Panc1 (cell line): Measurements from ENCODE around the gene FBXO5. TPM values are rescaled to one million over a fixed set of nuclear protein-coding genes. Genes with fewer than 3 reads are reported as not detected.

Experiments used
- ATAC-seq: fragments of 200-7000 bp; cut with Tn5 transposase; 2 replicates; pipeline ENCODE4 v1.9.1; 2020; ENCODE audit warnings: mild to moderate bottlenecking, moderate library complexity
- BruUV-seq: library from RNA; stranded (reverse); fragments of 400-500 nt; replicated peaks from 2 replicates; lab custom pipeline; 2021; lab: Mats Ljungman, UMichigan
- CTCF ChIA-PET: fragments of 300-600 bp; sonication (Branson Sonifier 250); formaldehyde crosslinking; loops from one replicate; lab custom pipeline; 2022; ENCODE audit warnings: antibody characterized with exemption; lab: Charles Lee
- POLR2A ChIA-PET: fragments of 300-600 bp; sonication (Branson Sonifier 250); formaldehyde crosslinking; loops from one replicate; lab custom pipeline; 2022; ENCODE audit warnings: antibody characterized with exemption; lab: Charles Lee
- DNase-seq: peaks from one replicate; pipeline ENCODE4 v3.0.0-alpha.2; 2010; ENCODE audit warnings: low read depth, low spot score
- H3K27ac ChIP-seq: 2 replicates; pipeline ENCODE4 v1.5.1; 2011; ENCODE audit warnings: mild to moderate bottlenecking, low read length, inconsistent platforms
- H3K27me3 ChIP-seq: fragments of 200-500 bp; sonication (Bioruptor generic); 2 replicates; pipeline ENCODE4 v1.6.0; 2014; ENCODE audit warnings: low read length, inconsistent platforms; ENCODE audit not compliant: control insufficient read depth, insufficient read depth
- H3K36me3 ChIP-seq: fragments of 200-500 bp; sonication (Bioruptor generic); 2 replicates; pipeline ENCODE4 v1.5.1; 2014; ENCODE audit warnings: inconsistent platforms, mild to moderate bottlenecking, low read length, moderate library complexity; ENCODE audit not compliant: control insufficient read depth, insufficient read depth
- H3K4me1 ChIP-seq: 2 replicates; pipeline ENCODE4 v1.5.1; 2011; ENCODE audit warnings: inconsistent platforms, mild to moderate bottlenecking, low read length, moderate library complexity; ENCODE audit not compliant: control insufficient read depth, insufficient read depth
- H3K4me3 ChIP-seq, 2 experiments: 2 replicates each; pipeline ENCODE4 v1.5.1; 2011 to 2012; ENCODE audit warnings: low read depth in 2 of 2, low read length in 2 of 2, mild to moderate bottlenecking in 2 of 2, inconsistent platforms in 1 of 2, moderate library complexity in 1 of 2
- H3K9me3 ChIP-seq: fragments of 200-500 bp; sonication (Bioruptor generic); 2 replicates; pipeline ENCODE4 v1.5.1; 2014; ENCODE audit warnings: low read depth, mild to moderate bottlenecking, inconsistent platforms, low read length, moderate library complexity; ENCODE audit not compliant: control insufficient read depth, insufficient read depth
- POLR2AphosphoS5 ChIP-seq: IDR thresholded peaks from 2 replicates; pipeline ENCODE4 v1.6.1; 2012; ENCODE audit warnings: mild to moderate bottlenecking, low read depth, low read length, moderate library complexity
- SIN3A ChIP-seq: IDR thresholded peaks from 2 replicates; pipeline ENCODE4 v1.6.1; 2012; ENCODE audit warnings: low read depth, mild to moderate bottlenecking, low read length, moderate library complexity, borderline replicate concordance; ENCODE audit not compliant: insufficient read depth
- TCF7L2 ChIP-seq: IDR thresholded peaks from 2 replicates; pipeline ENCODE4 v1.6.1; 2011; ENCODE audit warnings: mild to moderate bottlenecking, low read depth, low read length, inconsistent platforms
- in situ Hi-C: cut with HindIII; loops from 2 replicates; pipeline ENCODE4 v1.10.0; 2016; ENCODE audit warnings: low sequenced_read_pairs, low pct_unique_long_range_greater_than_20kb
- intact Hi-C: fragments of 100-400 bp; cut with micrococcal nuclease; formaldehyde crosslinking; loops from one replicate; pipeline ENCODE4 v1.10.0; 2022; ENCODE audit not compliant: unreplicated experiment
- total RNA-seq: library from RNA; stranded (reverse); gene quantifications from one replicate; pipeline ENCODE4 v1.2.1, GENCODE V29; 2021; ENCODE audit not compliant: unreplicated experiment
- TF ChIP-seq, protein P1 (sequence below): fragments of 450-650 bp; IDR thresholded peaks from 2 replicates; pipeline ENCODE4 v1.5.1; 2017; ENCODE audit warnings: mild to moderate bottlenecking
- TF ChIP-seq, protein P2 (sequence below), 2 experiments: IDR thresholded peaks; 2 replicates each; pipeline ENCODE4 v1.6.1; 2011 to 2012; ENCODE audit warnings: low read depth in 2 of 2, control low read depth in 1 of 2, low read length in 1 of 2, mild to moderate bottlenecking in 1 of 2, moderate library complexity in 1 of 2; ENCODE audit not compliant: insufficient read depth in 1 of 2

FBXO5 gene
- total RNA-seq, 1 experiment from 2014 or later, result 33.6 TPM

DNA sequence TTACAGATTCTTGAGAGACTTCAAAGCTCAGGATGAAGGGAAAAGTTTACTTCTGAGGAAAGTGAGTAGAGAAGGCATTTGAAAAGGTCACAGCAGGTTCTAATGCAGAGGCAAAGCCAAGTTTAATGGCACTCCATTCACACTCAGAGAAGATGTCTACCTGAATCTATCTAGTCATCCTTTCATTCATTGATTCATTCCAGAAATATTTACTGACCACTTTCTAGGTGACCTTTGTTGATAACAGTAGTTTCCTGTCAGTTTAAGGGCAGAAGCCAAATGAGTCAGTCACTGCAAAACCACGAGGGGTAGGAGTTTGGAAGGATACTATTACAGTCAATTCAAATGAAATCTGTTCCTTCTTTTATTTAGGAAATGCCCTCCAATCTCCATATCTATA is 30.8 kb downstream of the FBXO5 start:
- DNase-seq (no peak), ATAC-seq (no peak)
- no TSS peak for BruUV-seq
- in situ Hi-C loops (no loop called here), intact Hi-C loops (no loop called here)
- peaks cover 4% of the 10 kb centered on the region; the same call in 1 of the 2 replicates for H3K4me1 ChIP-seq
- ChIA-PET POLR2A (no interaction called here), CTCF (no interaction called here)
- no peaks in the 10 kb centered on the region for H3K36me3 ChIP-seq
- no peak overlapping the region for H3K27ac ChIP-seq
- H3K27me3 ChIP-seq, result 0 out of 2 replicates have a peak, but pooled peaks cover 2% of the 10 kb centered on the region
- no peaks in the 10 kb centered on the region for H3K9me3 ChIP-seq
- TF ChIP-seq, protein P1, sequence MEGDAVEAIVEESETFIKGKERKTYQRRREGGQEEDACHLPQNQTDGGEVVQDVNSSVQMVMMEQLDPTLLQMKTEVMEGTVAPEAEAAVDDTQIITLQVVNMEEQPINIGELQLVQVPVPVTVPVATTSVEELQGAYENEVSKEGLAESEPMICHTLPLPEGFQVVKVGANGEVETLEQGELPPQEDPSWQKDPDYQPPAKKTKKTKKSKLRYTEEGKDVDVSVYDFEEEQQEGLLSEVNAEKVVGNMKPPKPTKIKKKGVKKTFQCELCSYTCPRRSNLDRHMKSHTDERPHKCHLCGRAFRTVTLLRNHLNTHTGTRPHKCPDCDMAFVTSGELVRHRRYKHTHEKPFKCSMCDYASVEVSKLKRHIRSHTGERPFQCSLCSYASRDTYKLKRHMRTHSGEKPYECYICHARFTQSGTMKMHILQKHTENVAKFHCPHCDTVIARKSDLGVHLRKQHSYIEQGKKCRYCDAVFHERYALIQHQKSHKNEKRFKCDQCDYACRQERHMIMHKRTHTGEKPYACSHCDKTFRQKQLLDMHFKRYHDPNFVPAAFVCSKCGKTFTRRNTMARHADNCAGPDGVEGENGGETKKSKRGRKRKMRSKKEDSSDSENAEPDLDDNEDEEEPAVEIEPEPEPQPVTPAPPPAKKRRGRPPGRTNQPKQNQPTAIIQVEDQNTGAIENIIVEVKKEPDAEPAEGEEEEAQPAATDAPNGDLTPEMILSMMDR, result no peak
- TF ChIP-seq TCF7L2 (no peak), POLR2AphosphoS5 (no peak), SIN3A (no peak)
- TF ChIP-seq, protein P2, sequence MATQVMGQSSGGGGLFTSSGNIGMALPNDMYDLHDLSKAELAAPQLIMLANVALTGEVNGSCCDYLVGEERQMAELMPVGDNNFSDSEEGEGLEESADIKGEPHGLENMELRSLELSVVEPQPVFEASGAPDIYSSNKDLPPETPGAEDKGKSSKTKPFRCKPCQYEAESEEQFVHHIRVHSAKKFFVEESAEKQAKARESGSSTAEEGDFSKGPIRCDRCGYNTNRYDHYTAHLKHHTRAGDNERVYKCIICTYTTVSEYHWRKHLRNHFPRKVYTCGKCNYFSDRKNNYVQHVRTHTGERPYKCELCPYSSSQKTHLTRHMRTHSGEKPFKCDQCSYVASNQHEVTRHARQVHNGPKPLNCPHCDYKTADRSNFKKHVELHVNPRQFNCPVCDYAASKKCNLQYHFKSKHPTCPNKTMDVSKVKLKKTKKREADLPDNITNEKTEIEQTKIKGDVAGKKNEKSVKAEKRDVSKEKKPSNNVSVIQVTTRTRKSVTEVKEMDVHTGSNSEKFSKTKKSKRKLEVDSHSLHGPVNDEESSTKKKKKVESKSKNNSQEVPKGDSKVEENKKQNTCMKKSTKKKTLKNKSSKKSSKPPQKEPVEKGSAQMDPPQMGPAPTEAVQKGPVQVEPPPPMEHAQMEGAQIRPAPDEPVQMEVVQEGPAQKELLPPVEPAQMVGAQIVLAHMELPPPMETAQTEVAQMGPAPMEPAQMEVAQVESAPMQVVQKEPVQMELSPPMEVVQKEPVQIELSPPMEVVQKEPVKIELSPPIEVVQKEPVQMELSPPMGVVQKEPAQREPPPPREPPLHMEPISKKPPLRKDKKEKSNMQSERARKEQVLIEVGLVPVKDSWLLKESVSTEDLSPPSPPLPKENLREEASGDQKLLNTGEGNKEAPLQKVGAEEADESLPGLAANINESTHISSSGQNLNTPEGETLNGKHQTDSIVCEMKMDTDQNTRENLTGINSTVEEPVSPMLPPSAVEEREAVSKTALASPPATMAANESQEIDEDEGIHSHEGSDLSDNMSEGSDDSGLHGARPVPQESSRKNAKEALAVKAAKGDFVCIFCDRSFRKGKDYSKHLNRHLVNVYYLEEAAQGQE (IDR thresholded peaks at IDR 0.05; ENCODE audit: insufficient read depth in 1 of 2, low read depth in 2 of 2, low read length in 1 of 2), result no peak
- no peak overlapping the region for H3K4me3 ChIP-seq

DNA sequence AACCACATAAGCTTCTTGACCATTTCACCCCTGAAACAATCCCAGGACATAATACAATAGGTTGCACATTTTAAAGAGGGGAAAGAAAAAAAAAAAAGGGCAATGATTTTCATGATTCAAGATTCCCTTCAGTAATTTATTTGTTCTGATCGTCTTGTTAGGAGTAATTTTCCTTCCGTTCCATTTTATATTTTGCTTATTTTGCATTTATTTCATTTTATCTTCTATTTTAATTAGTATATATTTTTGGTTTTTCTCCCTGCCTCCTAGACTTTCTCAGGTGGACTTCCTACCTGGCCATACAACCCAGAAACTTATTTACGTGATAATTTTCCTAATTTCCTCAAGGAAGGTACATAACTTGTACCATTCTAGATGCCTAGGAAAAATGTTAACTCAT is 32.6 kb downstream of the FBXO5 start:
- no peak overlapping the region for H3K4me3 ChIP-seq
- no peak overlapping the region for H3K27ac ChIP-seq
- CTCF ChIA-PET, result interaction anchor here (0.5 kb wide), 1 partner anchor 85 kb away, joined by 3 read pairs; no protein-coding TSS in a partner anchor
- H3K36me3 ChIP-seq, result no peaks in the 10 kb centered on the region
- no peak for DNase-seq
- in situ Hi-C loops (no loop called here), intact Hi-C loops (no loop called here)
- H3K9me3 ChIP-seq, result no peaks in the 10 kb centered on the region
- no TSS peak for BruUV-seq
- ATAC-seq, result no peak
- 0 out of 2 replicates have a peak, but pooled peaks cover 4% of the 10 kb centered on the region for H3K27me3 ChIP-seq
- POLR2A ChIA-PET, result no interaction called here
- no peak for TF ChIP-seq TCF7L2
- no peak for TF ChIP-seq POLR2AphosphoS5
- TF ChIP-seq SIN3A, result no peak
- TF ChIP-seq, protein P1, result no peak
- TF ChIP-seq, protein P2 (IDR thresholded peaks at IDR 0.05; ENCODE audit: insufficient read depth in 1 of 2, low read depth in 2 of 2, low read length in 1 of 2), result no peak
- peaks cover 4% of the 10 kb centered on the region; the same call in 1 of the 2 replicates for H3K4me1 ChIP-seq
